KMS-11 (cell line): ENCODE data around the gene BRD3OS.

Experiments used
- H2AFZ ChIP-seq: fragments of 200-600 bp; sonication (generic); 2 replicates; pipeline ENCODE4 v1.6.1; 2016; ENCODE audit warnings: antibody characterized with exemption, mixed run types, low read depth
- H3K27ac ChIP-seq: fragments of 200-600 bp; sonication (generic); 2 replicates; pipeline ENCODE4 v1.6.1; 2016; ENCODE audit warnings: mild to moderate bottlenecking, mixed run types
- H3K27me3 ChIP-seq: fragments of 200-600 bp; sonication (generic); 2 replicates; pipeline ENCODE4 v1.6.1; 2017; ENCODE audit warnings: mild to moderate bottlenecking, low read depth, mixed run types, moderate library complexity; ENCODE audit not compliant: insufficient read depth
- H3K36me3 ChIP-seq: fragments of 200-600 bp; sonication (generic); 2 replicates; pipeline ENCODE4 v1.6.1; 2017; ENCODE audit warnings: mild to moderate bottlenecking, mixed run types; ENCODE audit not compliant: insufficient read depth
- H3K4me1 ChIP-seq: fragments of 200-600 bp; sonication (generic); 2 replicates; pipeline ENCODE4 v1.6.1; 2016; ENCODE audit warnings: mild to moderate bottlenecking, low read depth, mixed run types; ENCODE audit not compliant: poor library complexity, severe bottlenecking
- H3K4me2 ChIP-seq: fragments of 200-600 bp; sonication (generic); 2 replicates; pipeline ENCODE4 v1.7.0; 2016; ENCODE audit warnings: mild to moderate bottlenecking, mixed run types
- H3K4me3 ChIP-seq: fragments of 200-600 bp; sonication (generic); IDR thresholded peaks from 2 replicates; pipeline ENCODE4 v1.6.1; 2017; ENCODE audit warnings: low read depth, low read length, mixed read lengths; ENCODE audit not compliant: insufficient read depth
- H3K79me2 ChIP-seq: fragments of 200-600 bp; sonication (generic); 2 replicates; pipeline ENCODE4 v1.6.1; 2016; ENCODE audit warnings: low read depth, mixed run types; ENCODE audit not compliant: insufficient read depth
- H3K9ac ChIP-seq: fragments of 200-600 bp; sonication (generic); 2 replicates; pipeline ENCODE4 v1.6.1; 2016; ENCODE audit warnings: mild to moderate bottlenecking, mixed run types
- H4K20me1 ChIP-seq: fragments of 200-600 bp; sonication (generic); 2 replicates; pipeline ENCODE4 v1.6.1; 2016; ENCODE audit warnings: mild to moderate bottlenecking, mixed run types; ENCODE audit not compliant: insufficient read depth
- CTCF ChIP-seq: fragments of 200-600 bp; sonication (generic); conservative IDR thresholded peaks from 2 replicates; pipeline ENCODE4 v1.6.1; 2017; ENCODE audit warnings: low read depth, mild to moderate bottlenecking, antibody characterized with exemption, low read length, moderate library complexity, mixed read lengths

The BRD3OS gene

GRCh38 chr9:134061019-134061687 lies 35.9 kb downstream of the BRD3OS start:
- Histone ChIP-seq H3K4me3 (no peak overlapping the region), H2AFZ (no peak overlapping the region), H3K9ac (no peak overlapping the region), H3K4me1 (peaks cover 45% of the 10 kb centered on the region), H3K4me2 (peak overlapping the region; percentile 72; the same call in 1 of the 2 replicates), H3K27ac (no peak overlapping the region), H3K36me3 (no peaks in the 10 kb centered on the region), H3K79me2 (no peaks in the 10 kb centered on the region), H3K27me3 (no peaks in the 10 kb centered on the region; the same call in 1 of the 2 replicates), H4K20me1 (peaks cover 3% of the 10 kb centered on the region; the same call in 1 of the 2 replicates)
- no peak for TF ChIP-seq CTCF

GRCh38 chr9:134061688-134062371 lies 36.5 kb downstream of the BRD3OS start:
- no peak for TF ChIP-seq CTCF
- Histone ChIP-seq H3K4me1 (peaks cover 38% of the 10 kb centered on the region), H3K27ac (no peak overlapping the region), H4K20me1 (peaks cover 3% of the 10 kb centered on the region; the same call in 1 of the 2 replicates), H3K9ac (no peak overlapping the region), H2AFZ (no peak overlapping the region), H3K36me3 (no peaks in the 10 kb centered on the region), H3K79me2 (no peaks in the 10 kb centered on the region), H3K4me2 (no peak overlapping the region), H3K4me3 (no peak overlapping the region), H3K27me3 (no peaks in the 10 kb centered on the region; the same call in 1 of the 2 replicates)

GRCh38 chr9:134062461-134063087 lies 37.3 kb downstream of the BRD3OS start:
- no peak for TF ChIP-seq CTCF
- Histone ChIP-seq H3K36me3 (no peaks in the 10 kb centered on the region), H3K27ac (no peak overlapping the region), H3K4me1 (peaks cover 33% of the 10 kb centered on the region), H3K9ac (no peak overlapping the region), H3K79me2 (no peaks in the 10 kb centered on the region), H2AFZ (no peak overlapping the region), H3K4me3 (no peak overlapping the region), H4K20me1 (0 out of 2 replicates have a peak, but pooled peaks cover 3% of the 10 kb centered on the region), H3K27me3 (no peaks in the 10 kb centered on the region; the same call in 1 of the 2 replicates), H3K4me2 (no peak overlapping the region)

GRCh38 chr9:134063088-134063570 lies 37.8 kb downstream of the BRD3OS start:
- peaks cover 33% of the 10 kb centered on the region for H3K4me1 ChIP-seq
- TF ChIP-seq CTCF: no peak
- no peak overlapping the region for H3K4me2 ChIP-seq
- no peaks in the 10 kb centered on the region; the same call in 1 of the 2 replicates for H3K27me3 ChIP-seq
- H2AFZ ChIP-seq: no peak overlapping the region
- H4K20me1 ChIP-seq: 0 out of 2 replicates have a peak, but pooled peaks cover 3% of the 10 kb centered on the region
- no peak overlapping the region for H3K27ac ChIP-seq
- H3K4me3 ChIP-seq: no peak overlapping the region
- H3K9ac ChIP-seq: no peak overlapping the region
- H3K36me3 ChIP-seq: no peaks in the 10 kb centered on the region
- H3K79me2 ChIP-seq: no peaks in the 10 kb centered on the region
